Stimulated activated CD8-positive, alpha-beta memory T cell treated with anti-CD3 and anti-CD28 coated beads, Interleukin-4, amount 100 ng/mL, for 1 hour (primary cell): Measurements from ENCODE around the gene TNS1.

ENCODE experiments used
- DNase-seq, 2 donors: peaks; one replicate each; pipeline ENCODE4 v3.0.0-alpha.2; 2020; ENCODE audit warnings: low read depth in 2 of 2, low spot score in 1 of 2

Gene TNS1

GRCh38 chr2:217958884-217959225 is 43.9 kb downstream of the TNS1 start:
- DNase-seq = no peak

- no peak for DNase-seq
These were observed 44.5 kb downstream of the TNS1 start for GRCh38 chr2:217958206-217958883.

- DNase-seq = no peak
These were observed 46.0 kb downstream of the TNS1 start for GRCh38 chr2:217956586-217957457.

- no peak for DNase-seq
These were observed 46.8 kb downstream of the TNS1 start for GRCh38 chr2:217955881-217956493.

- DNase-seq = no peak
These were observed 47.6 kb downstream of the TNS1 start for GRCh38 chr2:217954971-217955740.

- no peak for DNase-seq
These were observed 48.3 kb downstream of the TNS1 start for GRCh38 chr2:217954469-217954868.

- no peak for DNase-seq
These were observed 48.7 kb downstream of the TNS1 start for GRCh38 chr2:217954051-217954450.

GRCh38 chr2:217953531-217953932 is 49.3 kb downstream of the TNS1 start:
- no peak for DNase-seq

GRCh38 chr2:217953011-217953481 is 49.7 kb downstream of the TNS1 start:
- no peak for DNase-seq

GRCh38 chr2:217952409-217952808 is 50.4 kb downstream of the TNS1 start:
- no peak for DNase-seq

GRCh38 chr2:217951521-217952247 is 51.1 kb downstream of the TNS1 start:
- no peak for DNase-seq

- DNase-seq = no peak
These were observed 51.7 kb downstream of the TNS1 start for GRCh38 chr2:217951091-217951490.

- no peak for DNase-seq
These were observed 52.4 kb downstream of the TNS1 start for GRCh38 chr2:217950401-217950871.

- no peak for DNase-seq
These were observed 53.3 kb downstream of the TNS1 start for GRCh38 chr2:217949447-217949846.

GRCh38 chr2:217948897-217949296 is 53.9 kb downstream of the TNS1 start:
- DNase-seq = no peak

- DNase-seq = no peak
These were observed 54.4 kb downstream of the TNS1 start for GRCh38 chr2:217948351-217948791.

- no peak for DNase-seq
These were observed 55.1 kb downstream of the TNS1 start for GRCh38 chr2:217947383-217948350.

- no peak for DNase-seq
These were observed 56.7 kb downstream of the TNS1 start for GRCh38 chr2:217946051-217946450.

- DNase-seq = no peak
These were observed 57.3 kb downstream of the TNS1 start for GRCh38 chr2:217945530-217945929.
